HG03575 (cell line): ENCODE data around the gene SRRM1.
"Not testable (repeated sequence)": the region's sequence is repeated elsewhere in the genome, so short reads cannot be mapped to it uniquely, and the experiment has no call there.

Experiments used
- ATAC-seq: cut with Tn5 transposase; IDR thresholded peaks from one replicate; pipeline ENCODE4 v1.9.1; 2021; ENCODE audit not compliant: unreplicated experiment, insufficient number of reproducible peaks, low FRiP score; ENCODE audit errors: extremely low read depth

The SRRM1 gene

DNA sequence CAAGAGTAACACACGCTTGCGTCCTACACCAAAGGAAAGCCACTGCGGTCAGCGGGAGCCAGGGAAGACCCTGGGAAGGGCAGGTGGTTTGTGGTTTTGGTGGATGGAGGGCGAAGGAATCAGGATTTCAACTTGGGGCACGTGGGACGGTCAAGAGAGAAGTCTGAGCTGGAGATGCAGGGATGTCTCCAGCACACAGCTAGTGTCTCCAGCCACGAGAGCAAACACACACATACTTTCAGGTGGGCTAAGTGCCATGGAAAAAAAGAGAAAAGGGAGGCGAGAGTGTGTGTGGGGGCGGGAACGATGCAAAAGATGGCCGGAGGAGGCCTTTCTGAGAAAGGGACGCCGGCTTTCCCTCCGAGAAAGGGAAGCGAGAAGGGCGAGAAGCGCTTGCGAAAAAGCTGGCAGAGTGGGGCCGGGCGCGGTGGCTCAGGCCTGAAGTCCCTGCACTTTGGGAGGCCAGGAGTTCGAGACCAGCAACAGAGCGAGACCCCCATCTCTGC is 1.4 kb upstream of the SRRM1 start:
- no peak for ATAC-seq

DNA sequence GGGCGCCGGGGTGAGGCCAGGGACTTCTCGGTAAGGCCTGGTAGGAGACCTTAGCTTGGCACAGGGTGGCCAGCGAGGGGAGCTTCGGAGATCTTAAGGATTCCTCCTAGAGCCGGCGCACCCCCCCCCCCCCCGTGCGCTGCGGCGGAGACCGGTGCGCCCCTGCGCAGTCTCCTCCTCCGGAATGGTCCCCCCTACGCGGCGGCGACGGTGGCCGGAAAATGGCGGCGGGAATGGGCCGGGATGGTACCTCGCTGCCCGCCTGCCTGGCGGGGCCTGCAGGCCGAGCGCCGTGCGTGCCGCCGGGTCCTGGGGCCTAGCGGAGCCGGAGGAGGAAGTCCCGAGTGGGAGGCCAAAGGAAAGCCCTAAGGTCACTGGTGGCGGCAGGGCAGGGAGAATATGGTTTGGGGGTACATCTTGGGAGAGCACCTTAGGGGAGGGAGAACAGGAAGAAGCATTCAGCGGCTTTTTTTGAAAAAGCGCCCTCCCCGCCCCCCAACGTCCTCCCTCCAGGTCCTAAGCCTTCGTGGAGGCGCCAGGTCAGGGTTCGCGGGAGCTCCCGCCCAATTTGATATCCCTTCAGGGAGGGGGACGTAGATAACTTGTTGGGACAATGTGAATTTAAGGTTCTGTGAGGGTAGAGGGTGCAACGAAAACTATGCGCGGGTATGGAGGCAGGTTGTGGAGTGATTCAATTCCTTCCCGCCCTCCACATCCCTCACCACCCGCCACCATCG is 429 bp downstream of the SRRM1 start:
- no peak for ATAC-seq

DNA sequence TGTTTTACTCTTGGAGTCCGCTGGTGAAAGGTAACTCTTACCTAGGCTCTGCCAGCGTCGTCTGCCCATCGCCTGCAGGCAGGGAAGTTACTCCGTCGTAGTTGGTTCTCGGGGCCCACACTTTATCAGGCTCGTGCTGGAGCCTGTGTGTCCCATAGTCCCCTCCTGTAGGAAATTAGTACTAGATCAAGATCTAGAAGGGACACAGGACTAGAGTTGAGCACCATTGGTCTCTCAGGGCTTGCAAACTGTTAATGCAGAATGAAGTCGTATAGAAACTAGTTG is 940 bp downstream of the SRRM1 start:
- ATAC-seq: no peak

DNA sequence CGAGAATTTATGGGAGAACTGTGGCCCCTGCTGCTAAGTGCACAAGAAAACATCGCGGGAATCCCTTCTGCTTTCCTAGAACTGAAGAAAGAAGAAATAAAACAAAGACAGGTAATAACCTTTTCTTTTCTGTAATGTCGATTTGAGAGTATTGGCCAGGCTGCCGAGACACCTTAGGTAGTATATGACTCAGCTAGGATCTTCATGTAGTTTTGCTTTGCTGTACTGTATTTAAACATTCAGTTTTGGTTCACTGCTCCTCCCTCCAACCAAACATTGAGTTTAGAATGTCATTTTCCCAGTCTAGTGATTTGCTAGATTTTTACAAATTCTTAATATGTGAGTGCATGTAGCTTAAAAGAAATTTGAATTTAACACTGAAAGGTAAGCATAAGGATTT is 5.8 kb downstream of the SRRM1 start:
- ATAC-seq: no peak

DNA sequence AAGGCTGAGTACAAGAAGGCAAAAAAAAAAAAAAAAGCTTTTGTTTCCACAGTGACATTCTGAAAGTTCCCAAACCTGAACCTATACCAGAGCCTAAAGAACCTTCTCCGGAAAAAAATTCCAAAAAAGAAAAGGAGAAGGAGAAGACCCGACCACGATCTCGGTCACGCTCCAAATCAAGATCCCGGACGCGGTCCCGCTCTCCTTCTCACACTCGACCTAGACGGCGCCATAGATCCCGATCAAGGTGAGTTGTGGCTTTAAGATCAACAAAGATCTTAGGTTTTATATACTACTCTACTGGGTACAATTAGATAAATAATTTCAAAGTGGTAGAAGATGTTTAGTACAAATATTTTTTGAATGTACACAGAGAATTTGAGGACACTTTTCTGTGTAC is 9.3 kb downstream of the SRRM1 start:
- no peak for ATAC-seq

DNA sequence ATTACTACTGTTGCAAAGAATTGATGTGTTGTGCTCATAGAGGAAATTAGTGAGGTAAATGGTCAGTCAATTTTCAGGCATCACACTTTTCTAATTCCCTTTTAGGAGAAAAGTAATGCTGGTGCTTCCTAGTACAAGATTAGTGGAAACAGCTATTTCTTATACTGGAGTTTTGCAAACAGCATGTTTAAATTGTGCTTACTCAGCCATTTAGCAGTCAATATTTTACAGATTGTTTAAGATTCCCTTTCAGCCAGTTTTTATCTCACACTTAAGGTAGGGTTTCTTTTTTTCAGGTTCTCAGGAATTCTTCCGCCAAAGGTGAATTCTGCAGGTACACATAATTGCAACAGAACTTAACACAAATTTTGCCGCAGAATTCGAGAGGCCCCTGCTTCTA is 10.9 kb downstream of the SRRM1 start:
- ATAC-seq: no peak

DNA sequence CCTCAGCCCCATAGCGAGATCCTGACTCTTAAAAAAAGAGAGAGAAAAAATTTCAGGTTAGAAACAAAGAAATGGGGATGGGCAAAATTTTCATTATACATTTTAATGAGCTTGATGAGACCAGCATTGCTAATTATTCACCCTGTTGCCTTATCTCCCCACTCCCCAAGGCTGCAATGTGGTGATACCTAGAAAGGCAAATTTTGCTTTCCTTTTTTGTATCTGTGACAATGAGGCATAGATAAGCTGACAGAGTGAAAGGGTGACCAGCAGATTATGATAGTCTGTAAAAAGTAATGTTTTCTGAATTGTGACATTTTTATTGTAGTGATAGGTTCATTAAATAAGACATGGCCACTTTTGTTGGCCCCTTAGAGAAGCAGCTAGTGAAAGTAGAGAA is 12.9 kb downstream of the SRRM1 start:
- ATAC-seq: no peak

DNA sequence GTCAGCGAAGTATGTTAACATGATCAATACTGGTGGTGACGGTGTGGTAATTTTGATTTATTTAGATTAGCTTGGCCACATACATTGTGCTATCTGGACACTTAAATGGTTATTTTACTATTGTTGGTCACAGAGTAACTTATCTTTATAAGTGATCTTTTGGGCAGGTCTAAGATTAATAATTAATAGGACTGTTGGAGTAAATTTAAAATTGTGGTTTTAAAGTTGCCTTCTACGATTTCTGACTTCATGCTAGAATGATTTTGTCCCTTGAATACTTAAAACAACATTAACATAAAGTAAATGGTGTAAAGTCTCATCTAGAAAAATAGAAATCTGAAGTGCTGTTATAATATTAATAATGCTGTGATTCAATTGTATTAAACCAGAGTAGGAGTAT is 14.7 kb downstream of the SRRM1 start:
- ATAC-seq: no peak

DNA sequence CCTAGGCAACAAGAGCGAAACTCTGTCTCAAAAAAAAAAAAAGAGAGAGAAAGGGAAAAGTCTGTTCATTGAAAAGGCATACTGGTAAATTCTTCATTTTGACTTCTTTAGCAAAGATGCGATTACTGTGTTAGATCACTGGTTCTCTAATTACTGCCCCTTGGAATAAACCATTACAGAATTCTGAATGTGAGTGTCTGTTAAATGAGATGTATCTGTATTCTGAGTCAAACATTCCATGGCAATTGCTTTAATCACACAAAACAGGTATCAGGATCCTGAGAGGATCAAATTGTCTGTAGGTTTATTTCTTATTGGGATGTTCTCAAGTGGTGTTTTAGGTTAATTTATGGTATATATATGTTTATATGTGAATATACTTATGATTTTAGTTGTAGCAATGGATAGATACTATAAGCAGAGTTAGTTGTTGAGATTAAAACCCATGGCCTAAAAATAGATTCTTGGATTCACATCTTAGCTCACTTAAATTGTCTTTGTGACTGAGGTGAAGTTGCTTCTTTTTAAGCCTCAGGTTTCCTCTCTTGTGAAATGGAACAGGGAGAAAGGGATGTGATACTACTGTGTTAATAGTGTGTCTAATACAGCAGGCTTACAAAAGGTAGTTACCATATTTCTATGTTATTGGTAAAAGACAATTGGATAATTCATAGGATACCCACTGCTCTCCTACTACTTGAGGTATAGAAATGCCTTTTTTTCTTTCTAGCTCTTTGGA is 16.2 kb downstream of the SRRM1 start:
- ATAC-seq: no peak

DNA sequence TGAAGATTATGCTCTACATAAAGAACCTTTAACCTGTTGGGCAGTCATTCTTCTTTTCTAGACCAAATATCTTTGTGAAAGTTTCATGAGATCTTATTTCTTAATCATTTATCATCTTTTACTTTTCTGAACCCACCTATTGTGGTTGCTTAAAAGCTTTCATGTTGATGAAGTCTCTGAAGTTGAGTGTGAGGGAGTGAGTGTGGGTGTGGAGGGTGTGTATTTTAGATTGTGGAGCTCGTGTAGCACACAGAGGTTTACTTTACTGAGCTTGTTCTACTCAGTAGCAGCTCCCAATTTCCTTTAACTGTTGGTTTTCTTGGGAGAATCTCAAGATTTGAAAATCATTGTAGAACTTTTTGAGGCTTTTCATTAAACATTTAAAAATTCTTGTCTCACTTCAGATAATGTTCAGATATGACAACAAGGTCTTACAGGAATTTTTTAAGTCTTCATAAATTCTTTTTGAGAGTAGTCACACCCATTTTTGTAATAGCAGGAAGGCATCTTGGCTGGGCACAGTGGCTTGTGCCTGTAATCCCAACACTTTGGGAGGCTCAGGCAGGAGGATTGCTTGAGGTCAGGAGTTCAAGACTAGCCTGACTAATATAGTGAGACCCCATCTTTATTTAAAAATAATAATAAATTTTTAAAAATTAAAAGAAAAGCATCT is 17.0 kb downstream of the SRRM1 start:
- ATAC-seq: no peak

DNA sequence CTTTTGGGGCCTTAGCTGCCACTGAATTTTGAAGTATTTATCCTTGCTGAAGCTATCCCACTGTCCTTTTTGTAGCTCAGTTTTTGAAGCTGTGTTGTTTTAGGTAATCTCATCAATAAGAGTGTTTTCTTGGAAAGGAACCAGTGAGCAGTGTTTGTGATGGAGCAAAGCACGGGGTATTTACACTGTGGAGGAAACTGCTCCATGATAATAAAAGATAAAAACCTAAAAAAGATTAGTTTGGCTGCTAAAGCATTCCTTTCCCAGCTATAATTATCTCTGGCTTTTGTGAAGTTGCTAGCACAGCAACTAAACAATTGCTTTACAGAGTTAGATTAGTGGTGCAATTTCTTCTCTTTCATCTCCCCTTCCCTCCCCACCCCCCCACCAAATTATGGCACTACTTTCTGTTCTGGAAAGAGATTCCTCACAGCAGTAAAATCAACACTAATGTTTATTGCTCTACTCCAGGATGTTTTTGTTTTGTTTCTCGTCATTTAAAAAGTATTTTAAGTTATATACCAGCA is 21.5 kb downstream of the SRRM1 start:
- no peak for ATAC-seq

DNA sequence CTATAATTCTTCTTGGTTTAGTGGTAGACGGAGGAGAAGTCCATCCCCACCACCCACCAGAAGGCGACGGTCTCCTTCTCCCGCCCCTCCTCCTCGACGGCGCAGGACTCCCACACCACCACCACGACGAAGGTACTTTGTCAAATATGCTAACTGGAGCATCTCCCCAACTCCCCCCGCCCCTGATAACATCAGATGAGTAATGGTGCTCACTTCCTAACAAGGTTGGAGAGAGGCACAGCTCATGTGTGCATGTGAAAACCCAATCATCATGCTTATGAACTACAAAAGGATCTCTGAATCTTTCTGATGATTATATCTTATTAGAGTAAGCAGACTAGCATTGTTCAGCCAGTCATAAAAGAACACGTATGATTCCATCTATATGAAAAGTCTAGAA is 23.7 kb downstream of the SRRM1 start:
- no peak for ATAC-seq

DNA sequence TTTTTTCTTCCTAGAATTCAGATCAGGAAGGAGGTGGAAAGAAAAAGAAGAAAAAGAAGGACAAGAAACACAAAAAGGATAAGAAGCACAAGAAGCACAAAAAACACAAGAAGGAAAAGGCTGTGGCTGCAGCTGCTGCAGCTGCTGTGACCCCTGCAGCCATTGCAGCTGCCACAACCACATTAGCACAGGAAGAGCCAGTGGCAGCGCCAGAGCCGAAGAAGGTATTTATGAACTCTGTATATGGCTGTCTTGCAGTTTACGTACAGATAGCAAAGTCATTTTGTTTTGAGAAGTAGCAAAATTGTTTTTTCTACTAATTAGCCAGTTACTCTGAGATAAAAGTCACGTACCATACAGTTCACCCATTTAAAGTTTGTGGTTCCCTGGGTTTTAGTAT is 28.3 kb downstream of the SRRM1 start:
- not testable (repeated sequence) for ATAC-seq

DNA sequence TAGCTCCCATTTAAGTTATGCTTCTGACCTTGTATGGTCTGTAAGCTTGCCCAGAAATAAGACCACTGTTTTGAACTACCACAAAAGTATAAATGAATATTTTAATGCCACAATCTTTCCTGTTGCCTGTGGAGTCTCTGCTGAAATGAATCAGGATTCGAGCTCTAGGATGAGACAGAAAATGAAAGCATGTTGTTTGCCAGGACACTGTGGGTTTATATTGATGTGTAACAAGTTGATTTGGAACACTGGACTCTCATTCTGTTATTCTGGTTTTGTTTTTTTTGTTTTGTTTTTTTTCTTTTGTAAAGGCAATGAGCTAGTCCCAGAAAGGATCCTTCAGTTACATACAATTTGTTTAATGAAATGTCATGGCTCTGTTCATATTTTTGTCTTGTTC is 29.6 kb downstream of the SRRM1 start:
- not testable (repeated sequence) for ATAC-seq

DNA sequence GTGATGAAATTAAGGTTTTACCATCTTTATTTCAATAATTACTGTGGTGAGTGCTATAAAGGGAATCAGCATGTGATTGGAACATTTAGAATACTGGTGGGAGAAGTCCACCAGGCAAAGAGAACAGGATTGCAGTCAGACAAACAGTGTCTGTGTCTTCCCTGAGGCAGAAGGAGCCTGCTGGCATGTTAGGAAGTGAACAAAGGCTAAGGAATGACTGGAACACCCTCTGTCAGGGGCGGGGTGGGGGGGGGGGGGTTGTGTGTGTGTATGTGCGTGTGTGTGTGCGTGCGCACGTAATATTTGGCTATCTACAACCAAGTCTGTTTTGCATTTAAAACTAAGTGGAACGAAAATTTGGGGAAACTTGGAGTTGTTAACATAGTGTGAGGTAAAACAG is 30.2 kb downstream of the SRRM1 start:
- ATAC-seq: no peak

DNA sequence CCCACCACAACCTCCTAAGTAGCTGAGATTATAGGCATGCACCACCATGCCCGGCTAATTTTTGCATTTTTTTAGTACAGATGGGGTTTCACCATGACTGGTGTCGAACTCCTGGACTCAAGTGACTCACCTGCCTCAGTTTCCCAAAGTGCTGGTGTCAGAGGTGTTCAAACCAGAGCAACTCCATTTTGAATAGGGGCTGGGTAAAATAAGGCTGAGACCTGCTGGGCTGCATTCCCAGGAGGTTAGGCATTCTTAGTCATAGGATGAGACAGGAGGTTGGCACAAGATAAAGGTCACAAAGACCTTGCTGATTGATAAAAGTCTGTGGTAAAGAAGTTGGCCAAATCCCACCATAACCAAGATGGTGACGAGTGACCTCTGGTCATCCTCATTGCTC is 35.3 kb downstream of the SRRM1 start:
- ATAC-seq: not testable (repeated sequence)

DNA sequence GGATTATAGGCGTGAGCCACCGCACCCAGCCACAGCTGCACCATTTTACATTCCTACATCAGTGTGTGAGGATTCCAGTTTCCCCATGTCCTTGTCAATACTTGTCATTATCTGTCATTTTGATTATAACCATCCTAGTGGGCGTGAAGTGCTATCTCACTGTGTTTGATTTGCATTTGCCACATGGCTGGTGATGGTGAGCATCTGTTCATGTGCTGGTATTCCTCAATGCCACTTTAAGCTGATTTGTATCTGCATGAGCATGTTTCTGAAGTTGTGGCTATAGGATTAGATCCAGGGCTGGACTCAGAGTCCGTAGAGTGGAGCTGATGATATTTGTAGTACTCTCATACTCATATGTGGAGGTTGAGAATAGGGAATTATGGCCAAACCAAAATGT is 36.6 kb downstream of the SRRM1 start:
- ATAC-seq: no peak

DNA sequence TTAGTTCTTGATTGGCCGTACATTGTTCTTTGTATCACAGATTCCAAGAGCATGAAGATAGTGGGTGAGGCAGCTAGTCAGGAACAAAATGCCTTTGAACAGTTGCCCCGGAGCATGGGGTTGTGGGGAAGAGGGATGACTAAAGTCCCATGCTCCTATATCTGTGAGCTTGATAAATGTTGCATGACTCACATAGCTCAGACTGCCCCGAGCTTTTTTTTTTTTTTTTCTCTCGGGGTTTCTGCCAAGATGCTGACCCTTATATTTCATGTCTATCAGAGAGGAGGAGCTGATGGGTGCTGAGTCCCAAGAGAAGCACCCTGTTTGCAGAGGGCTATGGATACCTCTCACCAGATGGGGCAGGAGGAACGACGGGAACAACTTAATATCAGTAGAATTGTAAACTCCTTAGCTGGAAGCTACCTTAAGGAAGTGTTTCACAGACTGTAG is 40.6 kb downstream of the SRRM1 start:
- ATAC-seq: no peak

DNA sequence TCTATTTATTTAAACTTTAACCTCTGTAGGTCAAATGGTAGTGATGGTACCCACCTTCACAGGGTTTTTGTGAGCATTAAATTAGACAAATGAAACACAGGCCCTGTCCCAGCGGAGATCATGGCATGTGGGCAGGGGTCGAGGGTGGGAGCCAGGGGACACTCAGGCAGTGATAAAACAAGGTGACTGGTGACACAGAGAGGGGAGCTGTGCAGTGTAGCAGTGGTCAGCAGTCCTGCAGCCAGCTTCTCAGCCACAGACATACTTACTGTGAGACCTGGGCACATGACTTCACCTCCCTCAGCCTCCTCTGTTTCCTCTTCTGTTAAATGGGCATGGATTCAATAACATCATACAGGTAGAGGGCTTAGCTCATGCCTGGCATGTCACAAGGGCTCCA is 44.9 kb downstream of the SRRM1 start:
- no peak for ATAC-seq

DNA sequence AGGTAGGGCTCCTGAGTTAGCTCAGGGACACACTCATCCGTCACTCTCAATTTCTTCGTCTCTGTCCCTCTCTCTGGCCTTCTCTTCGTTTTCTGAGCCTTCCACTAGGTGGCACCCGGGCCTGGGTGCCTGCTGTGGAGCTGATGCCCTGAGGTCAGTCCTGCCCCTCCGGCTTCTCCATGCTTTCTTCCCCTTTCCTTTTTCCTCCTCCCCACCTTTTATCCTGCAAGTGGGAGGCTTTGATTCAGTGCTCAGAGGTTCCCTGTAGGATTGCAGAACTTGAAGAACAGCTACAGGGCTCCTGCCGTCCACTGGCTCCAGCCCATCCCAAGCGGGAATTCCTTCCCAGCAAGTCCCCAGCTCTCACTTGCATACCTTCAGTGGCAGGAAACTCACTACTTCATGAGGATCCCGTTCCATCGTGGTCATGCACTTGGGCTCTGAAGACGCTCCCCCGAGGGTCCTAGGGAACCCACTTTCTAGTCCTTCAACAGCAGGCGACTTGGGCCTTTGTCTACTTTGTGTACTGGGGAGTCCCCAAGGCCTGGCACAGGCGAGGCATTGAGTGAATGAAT is 45.6 kb downstream of the SRRM1 start:
- no peak for ATAC-seq
